ENCODE measurements around the gene MAN2C1. TPM values are rescaled to one million over a fixed set of nuclear protein-coding genes. Genes with fewer than 3 reads are reported as not detected.
"Not testable (repeated sequence)": the region's sequence is repeated elsewhere in the genome, so short reads cannot be mapped to it uniquely, and the experiment has no call there.

The MAN2C1 gene
- total RNA-seq, 6 experiments from 2014 or later: 45.4 to 120 (median 79.1) TPM

GRCh38 chr15:75339531-75340240, 28.7 kb downstream of the MAN2C1 start:
- H3K36me3 ChIP-seq: peaks cover 0 to 6% (median 0%) of the 10 kb centered on the region in 4 donors
- WGBS (ENCODE audit: insufficient coverage, low coverage, low lambda C conversion rate, missing lambda C conversion rate): 100% methylated on average over 1 of the region's 13 CpGs
- DNase-seq: no peak
- H3K4me1 ChIP-seq: peaks cover 0 to 14% (median 4%) of the 10 kb centered on the region in 4 donors
- no peak overlapping the region for H3K4me3 ChIP-seq
- ATAC-seq: no peak
- no peaks in the 10 kb centered on the region for H3K27me3 ChIP-seq
- H3K27ac ChIP-seq: no peak overlapping the region
- intact Hi-C loops (cut with DNase I): no loop called here
- H3K9me3 ChIP-seq: no peaks in the 10 kb centered on the region
- TF ChIP-seq POLR2A (IDR thresholded peaks at IDR 0.05) (no peak), CTCF (IDR thresholded peaks at IDR 0.05) (no peak)

- intact Hi-C loops (cut with DNase I): no loop called here
- Histone ChIP-seq H3K9me3 (no peaks in the 10 kb centered on the region), H3K27me3 (no peaks in the 10 kb centered on the region), H3K4me3 (no peak overlapping the region), H3K36me3 (peaks cover 0 to 6% (median 0%) of the 10 kb centered on the region in 4 donors), H3K27ac (no peak overlapping the region), H3K4me1 (peaks cover 0 to 14% (median 4%) of the 10 kb centered on the region in 4 donors)
- peak in 1 of 4 donors; percentile 11 for ATAC-seq
- no peak for DNase-seq
- TF ChIP-seq CTCF (IDR thresholded peaks at IDR 0.05): no peak
- TF ChIP-seq POLR2A (IDR thresholded peaks at IDR 0.05): no peak
- WGBS (ENCODE audit: insufficient coverage, low coverage, low lambda C conversion rate, missing lambda C conversion rate): no CpG with 5 or more reads among the region's 11 CpGs
Measured at GRCh38 chr15:75338661-75339240, 29.7 kb downstream of the MAN2C1 start.

- ATAC-seq: peak; percentile 90 to 96 (median 94)
- TF ChIP-seq POLR2A (IDR thresholded peaks at IDR 0.05) (peak; percentile 22), CTCF (IDR thresholded peaks at IDR 0.05) (no peak)
Measured at GRCh38 chr15:75335705-75336355, 32.6 kb downstream of the MAN2C1 start, which contains the start of gene COMMD4. TSS of gene COMMD4 (plus strand) at chr15:75336063. CDS start at chr15:75336090, 27 bp downstream.

GRCh38 chr15:75335313-75335704, 33.1 kb downstream of the MAN2C1 start:
- no peak for ATAC-seq

More at GRCh38 chr15:75335705-75336355, 32.6 kb downstream of the MAN2C1 start, which contains the start of gene COMMD4:
- H3K9me3 ChIP-seq: no peaks in the 10 kb centered on the region
- peak within 1 kb of the TSS; percentile 73 to 94 (median 90) for H3K4me3 ChIP-seq
- WGBS (ENCODE audit: insufficient coverage, low coverage, low lambda C conversion rate, missing lambda C conversion rate): 0% methylated on average over 16 of the region's 42 CpGs
- peak; percentile 95 to 96 (median 96) for DNase-seq
- H3K27ac ChIP-seq: peak within 1 kb of the TSS in 2 of 3 donors; percentile 21 to 54
- intact Hi-C loops (cut with DNase I): no loop called here
- no peaks in the 10 kb centered on the region for H3K27me3 ChIP-seq
- peaks cover 0 to 6% (median 0%) of the 10 kb centered on the region in 4 donors for H3K36me3 ChIP-seq
- peaks cover 0 to 14% (median 4%) of the 10 kb centered on the region in 4 donors for H3K4me1 ChIP-seq

DNA sequence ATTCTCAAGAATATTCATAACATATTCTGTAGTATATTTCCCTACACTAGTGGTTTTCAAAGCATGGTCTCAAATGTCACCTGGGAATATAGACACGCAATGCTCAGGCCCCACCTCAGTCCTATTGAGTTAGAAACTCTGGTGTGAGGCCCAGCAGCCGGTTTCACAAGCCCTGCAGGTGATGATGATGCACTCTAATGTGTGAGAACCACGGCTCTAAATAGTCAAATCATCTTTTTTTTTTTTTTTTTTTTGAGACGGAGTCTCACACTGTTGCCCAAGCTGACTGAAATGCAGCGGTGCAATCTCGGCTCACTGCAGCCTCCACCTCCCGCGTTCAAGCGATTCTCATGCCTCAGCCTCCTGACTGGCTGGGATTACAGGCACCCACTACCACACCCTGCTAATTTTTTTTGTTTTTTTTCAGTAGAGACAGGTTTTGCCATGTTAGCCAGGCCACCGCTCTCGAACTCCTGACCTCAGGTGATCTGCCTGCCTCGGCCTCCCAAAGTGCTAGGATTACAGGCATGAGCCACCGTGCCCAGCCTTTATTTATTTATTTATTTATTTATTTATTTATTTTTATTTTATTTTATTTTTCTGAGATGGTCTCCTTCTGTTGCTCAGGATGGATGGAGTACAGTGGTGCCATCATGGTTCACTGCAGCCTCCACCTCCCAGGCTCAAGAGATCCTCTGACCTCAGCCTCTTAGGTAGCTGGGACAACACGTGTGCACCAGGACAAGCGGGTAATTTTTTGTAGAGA, 34.6 kb downstream of the MAN2C1 start:
- DNase-seq; H3K36me3 ChIP-seq; ATAC-seq; intact Hi-C loops (cut with DNase I); H3K4me3 ChIP-seq; H3K27ac ChIP-seq; H3K27me3 ChIP-seq; H3K9me3 ChIP-seq: not testable (repeated sequence)
- peaks cover 0 to 14% (median 4%) of the 10 kb centered on the region in 4 donors for H3K4me1 ChIP-seq
- 85% methylated on average over 13 of the region's 15 CpGs for WGBS (ENCODE audit: insufficient coverage, low coverage, low lambda C conversion rate, missing lambda C conversion rate)

More at GRCh38 chr15:75335313-75335704, 33.1 kb downstream of the MAN2C1 start:
- TF ChIP-seq POLR2A (IDR thresholded peaks at IDR 0.05) (no peak), CTCF (IDR thresholded peaks at IDR 0.05) (no peak)
- H3K36me3 ChIP-seq: peaks cover 0 to 6% (median 0%) of the 10 kb centered on the region in 4 donors
- peaks cover 0 to 14% (median 4%) of the 10 kb centered on the region in 4 donors for H3K4me1 ChIP-seq
- H3K9me3 ChIP-seq: no peaks in the 10 kb centered on the region
- no peaks in the 10 kb centered on the region for H3K27me3 ChIP-seq
- H3K4me3 ChIP-seq: peak overlapping the region; percentile 73 to 94 (median 90)
- no peak for DNase-seq
- 33% methylated on average over 3 of the region's 3 CpGs for WGBS (ENCODE audit: insufficient coverage, low coverage, low lambda C conversion rate, missing lambda C conversion rate)
- peak overlapping the region in 2 of 3 donors; percentile 21 to 54 for H3K27ac ChIP-seq
- intact Hi-C loops (cut with DNase I): no loop called here

- not testable (repeated sequence) for DNase-seq
Measured at GRCh38 chr15:75332093-75332492, 36.3 kb downstream of the MAN2C1 start.

More at GRCh38 chr15:75332093-75332492, 36.3 kb downstream of the MAN2C1 start:
- 68% methylated on average over 7 of the region's 7 CpGs for WGBS (ENCODE audit: insufficient coverage, low coverage, low lambda C conversion rate, missing lambda C conversion rate)
- H3K27me3 ChIP-seq; H3K36me3 ChIP-seq; intact Hi-C loops (cut with DNase I); H3K4me3 ChIP-seq; H3K27ac ChIP-seq; H3K9me3 ChIP-seq; ATAC-seq: not testable (repeated sequence)
- peaks cover 0 to 14% (median 4%) of the 10 kb centered on the region in 4 donors for H3K4me1 ChIP-seq
